ENCODE data around the gene TAS2R50.

- TF ChIP-seq CTCF (IDR thresholded peaks at IDR 0.05; ENCODE audit: low read depth, low read length, missing input control) (no peak), GABPA (IDR thresholded peaks at IDR 0.05 in 1 of 2, conservative IDR thresholded peaks at IDR 0.05 in 1 of 2) (no peak), JUND (IDR thresholded peaks at IDR 0.05) (no peak), ZBTB33 (IDR thresholded peaks at IDR 0.05) (no peak), FOXA1 (IDR thresholded peaks at IDR 0.05) (no peak), YY1 (IDR thresholded peaks at IDR 0.05) (no peak), REST (IDR thresholded peaks at IDR 0.05) (no peak), RAD21 (IDR thresholded peaks at IDR 0.05) (no peak), ATF3 (IDR thresholded peaks at IDR 0.05) (no peak), MAX (IDR thresholded peaks at IDR 0.05) (no peak), EGR1 (IDR thresholded peaks at IDR 0.05; ENCODE audit: low read depth in 2 of 2) (no peak)
Measured at GRCh38 chr12:10982244-10982643, 4.5 kb downstream of the TAS2R50 start.
